DMS 273 (cell line): ENCODE data around the gene CYBC1.

ENCODE experiments used
- DNase-seq: peaks from one replicate; lab custom pipeline; 2025; ENCODE audit not compliant: unreplicated experiment; lab: John Stamatoyannopoulos, UW

Gene CYBC1

DNA sequence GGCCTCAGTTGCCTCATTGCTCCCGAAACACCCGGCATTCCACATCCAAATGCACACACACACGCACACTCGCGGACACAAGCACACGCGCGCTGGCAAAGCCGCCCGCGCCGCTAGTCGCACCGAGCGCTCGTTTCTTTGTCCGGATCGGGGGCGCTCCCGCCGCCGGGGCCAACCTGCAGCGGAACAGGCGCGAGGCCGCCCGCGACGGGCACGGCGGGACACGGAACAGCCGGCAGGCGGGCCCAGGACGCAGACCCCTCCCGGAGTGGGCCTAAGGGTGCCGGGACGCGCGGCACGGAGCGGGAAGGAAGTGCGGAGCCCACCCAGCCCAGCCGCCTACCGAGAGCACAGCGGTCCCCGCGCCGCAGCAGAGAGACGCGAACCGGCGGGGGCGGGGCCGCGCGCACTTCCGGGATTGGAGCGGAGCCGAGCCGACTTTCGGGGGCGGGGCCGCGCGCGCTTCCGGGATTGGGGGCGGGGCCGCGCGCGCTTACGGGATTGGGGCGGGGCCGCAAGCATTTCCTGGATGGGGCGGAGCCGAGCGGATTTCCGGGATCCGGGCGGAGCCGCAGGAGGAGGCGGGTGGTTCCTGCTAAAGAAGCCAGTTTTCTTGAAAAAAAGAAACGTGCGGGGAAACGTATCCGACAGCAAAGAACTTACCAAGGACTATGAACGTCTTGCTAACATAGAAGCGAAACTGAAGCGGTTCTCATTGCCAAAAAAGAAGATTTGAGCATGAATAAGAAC lies at the start of gene CYBC1:
CYBC1 (minus strand) TSS at position 396 of the 750 bp plus-strand sequence. CDS start 1,498 bp downstream, outside the sequence.
- DNase-seq, result peak; percentile 97

GRCh38 chr17:82497483-82498405 lies 47.2 kb upstream of the CYBC1 start:
- peak; percentile 86 for DNase-seq

- peak; percentile 97 for DNase-seq
Measured at GRCh38 chr17:82496529-82497434, 46.2 kb upstream of the CYBC1 start.

GRCh38 chr17:82495844-82496528 lies 45.4 kb upstream of the CYBC1 start:
- DNase-seq, result peak; percentile 38

DNA sequence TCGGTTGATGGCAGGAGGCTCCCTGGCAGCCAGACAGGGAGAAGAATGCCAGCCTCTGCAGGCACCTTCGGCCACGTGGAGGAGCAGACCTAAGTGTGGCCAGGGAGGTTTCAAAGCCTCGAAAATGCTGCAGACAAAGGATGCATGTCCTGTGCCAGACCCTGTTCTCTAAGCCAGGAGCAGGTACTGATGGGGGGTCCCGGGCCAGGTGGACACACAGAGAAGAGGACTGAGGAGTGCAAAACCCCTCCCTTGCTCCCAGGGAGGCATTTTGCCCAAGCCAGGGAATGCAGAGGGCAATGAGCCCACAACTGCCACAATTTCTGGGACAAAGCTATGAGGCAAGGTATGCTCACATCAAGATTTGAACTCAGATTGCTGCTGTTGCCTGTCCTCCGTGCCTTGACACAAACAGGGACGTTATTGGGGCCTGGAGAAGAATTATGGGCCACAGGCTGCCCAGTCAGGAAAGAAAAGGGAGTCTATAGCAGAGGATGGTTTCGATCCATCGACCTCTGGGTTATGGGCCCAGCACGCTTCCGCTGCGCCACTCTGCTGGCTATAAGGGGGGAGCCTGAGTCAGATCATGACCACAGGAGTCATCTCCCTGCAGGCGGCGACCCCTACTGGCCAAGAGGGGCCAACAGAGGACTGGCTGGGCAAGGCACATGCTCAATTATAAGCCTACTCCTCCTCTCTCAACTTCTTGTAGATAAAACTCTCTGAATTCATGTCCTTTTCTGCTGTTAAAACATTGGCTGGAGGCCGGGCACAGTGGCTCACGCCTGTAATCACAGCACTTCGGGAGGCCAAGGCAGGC lies 43.9 kb upstream of the CYBC1 start:
- peak; percentile 95 for DNase-seq

GRCh38 chr17:82493226-82493781 lies 42.8 kb upstream of the CYBC1 start:
- DNase-seq, result no peak

DNA sequence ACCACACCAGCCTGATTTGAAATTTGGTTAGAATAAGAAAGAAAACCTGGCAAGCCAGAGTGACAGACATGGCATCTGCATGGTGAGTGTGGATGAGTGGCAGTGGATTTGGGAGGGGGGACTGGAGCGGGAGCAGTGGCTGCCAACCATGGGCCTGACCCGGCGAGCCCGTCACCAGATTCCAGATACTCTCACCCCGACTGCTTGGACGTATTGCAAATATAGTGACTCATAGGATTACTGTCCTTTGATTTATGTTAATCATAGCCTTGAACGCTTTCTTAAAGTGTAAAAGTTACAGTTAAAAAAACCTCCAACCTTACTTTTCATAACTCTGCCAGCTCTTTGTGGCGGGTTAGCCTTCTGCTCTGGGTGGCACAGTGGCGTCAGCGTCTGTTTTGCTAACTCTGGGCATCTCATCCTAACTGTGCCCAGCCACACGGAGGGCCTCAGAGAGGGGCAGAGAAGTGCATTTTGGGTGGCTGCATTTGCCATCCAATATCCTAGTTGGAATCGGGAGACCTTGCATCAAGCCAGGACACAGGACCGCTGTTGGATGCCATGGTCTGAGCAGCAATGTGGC lies 42.2 kb upstream of the CYBC1 start:
- no peak for DNase-seq

DNA sequence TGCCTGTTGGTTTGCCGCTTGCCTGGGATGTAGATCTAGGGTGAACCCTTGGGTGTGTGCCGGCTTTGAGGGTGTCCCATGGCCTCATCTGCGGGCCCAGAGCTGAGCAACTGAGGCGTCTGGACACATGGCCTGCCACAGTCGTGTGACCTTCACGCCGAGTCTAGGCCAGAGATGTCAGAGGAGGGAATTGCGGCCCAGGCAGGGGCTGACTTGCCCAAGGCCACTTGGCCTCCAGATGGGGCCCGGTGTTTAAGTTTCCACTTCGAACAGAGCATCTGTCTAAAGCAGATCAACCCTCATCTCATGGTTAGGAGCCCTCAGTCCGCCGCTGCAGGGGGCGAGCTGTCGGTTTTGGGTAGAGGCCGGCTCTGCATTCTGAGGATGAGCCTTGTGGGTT lies 41.0 kb upstream of the CYBC1 start:
- peak; percentile 34 for DNase-seq

DNA sequence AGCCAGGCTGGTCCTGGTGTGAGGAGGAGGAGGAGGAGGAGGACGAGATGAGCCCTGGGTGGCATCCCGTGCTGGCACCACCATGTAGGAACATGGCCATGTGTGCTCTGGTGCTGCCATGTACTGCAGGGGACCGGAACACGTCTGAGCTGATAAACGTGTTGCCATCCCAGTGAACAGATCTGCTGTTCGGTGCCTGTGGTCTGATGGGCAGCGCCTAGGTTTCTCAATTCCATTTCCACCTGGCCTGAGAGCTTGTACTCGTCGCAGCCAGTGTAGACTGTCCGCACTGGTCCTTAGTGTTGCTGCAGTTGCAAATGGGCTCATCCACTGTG lies 40.6 kb upstream of the CYBC1 start:
- DNase-seq, result no peak

DNA sequence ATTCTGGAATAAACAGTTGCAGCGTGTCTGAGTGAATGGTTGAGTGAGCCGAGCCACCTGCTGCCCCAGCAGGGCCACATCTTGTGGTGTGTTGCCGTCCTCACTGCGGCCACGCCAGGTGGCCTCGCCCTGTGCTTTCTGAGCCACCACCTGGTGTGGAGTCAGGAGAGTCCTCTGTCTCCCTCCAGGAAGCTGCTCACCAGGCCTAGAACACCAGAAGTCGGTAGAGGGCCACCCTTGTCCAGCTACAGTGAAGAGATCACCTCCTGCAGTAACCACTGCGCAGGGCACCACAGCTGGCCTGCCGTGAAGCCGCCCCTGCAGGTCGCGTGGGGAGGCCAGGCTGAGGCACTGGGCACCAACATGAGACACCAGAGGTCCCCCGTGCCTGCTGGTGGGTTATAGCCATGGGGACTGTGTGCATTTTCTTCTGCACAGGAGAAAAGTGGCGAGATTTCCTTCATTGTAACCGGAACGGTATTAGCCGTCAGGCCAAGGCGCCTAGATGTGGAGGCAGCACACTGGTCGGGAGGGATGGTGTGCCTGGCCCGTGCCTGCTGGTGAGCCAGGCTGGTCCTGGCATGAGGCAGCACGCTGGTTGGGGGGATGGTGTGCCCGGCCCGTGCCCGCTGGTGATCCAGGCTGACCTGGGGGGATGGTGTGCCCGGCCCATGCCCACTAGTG lies 40.1 kb upstream of the CYBC1 start:
- DNase-seq, result peak; percentile 69

GRCh38 chr17:82489851-82490511 lies 39.4 kb upstream of the CYBC1 start:
- no peak for DNase-seq

DNA sequence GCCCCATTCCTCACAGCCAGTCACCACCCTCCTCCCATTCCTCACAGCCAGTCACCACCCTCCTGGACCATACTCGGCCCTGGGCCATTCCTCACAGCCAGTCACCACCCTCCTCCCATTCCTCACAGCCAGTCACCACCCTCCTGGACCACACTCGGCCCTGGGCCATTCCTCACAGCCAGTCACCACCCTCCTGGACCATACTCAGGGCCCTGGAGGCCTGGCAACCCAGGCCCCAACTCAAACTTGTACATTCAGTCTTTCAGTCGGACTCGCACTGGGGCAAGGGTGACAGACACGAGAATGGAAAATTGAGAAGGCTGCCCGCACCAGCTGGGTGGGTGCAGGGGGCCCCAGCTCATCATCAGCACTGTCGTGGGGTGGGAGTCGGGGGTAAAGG lies 38.6 kb upstream of the CYBC1 start:
- DNase-seq, result no peak

DNA sequence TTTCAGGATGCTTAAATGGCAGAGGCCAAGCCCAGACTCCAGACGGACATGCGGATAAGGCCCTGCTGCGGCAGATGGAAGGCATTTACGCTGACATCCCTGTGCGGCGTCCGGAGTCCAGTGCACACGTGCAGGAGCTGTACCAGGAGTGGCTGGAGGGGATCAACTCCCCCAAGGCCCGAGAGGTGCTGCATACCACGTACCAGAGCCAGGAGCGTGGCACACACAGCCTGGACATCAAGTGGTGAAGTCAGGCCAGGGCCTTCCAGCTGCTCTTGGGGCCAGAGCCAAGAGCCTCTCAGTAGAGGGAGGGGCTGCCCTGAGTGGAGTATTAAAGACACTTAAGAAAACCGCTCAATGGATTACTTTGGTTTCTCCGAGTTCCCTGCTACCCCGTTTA lies 37.4 kb upstream of the CYBC1 start:
- DNase-seq, result no peak

- DNase-seq, result no peak
Measured at GRCh38 chr17:82486231-82487094, 35.9 kb upstream of the CYBC1 start.

DNA sequence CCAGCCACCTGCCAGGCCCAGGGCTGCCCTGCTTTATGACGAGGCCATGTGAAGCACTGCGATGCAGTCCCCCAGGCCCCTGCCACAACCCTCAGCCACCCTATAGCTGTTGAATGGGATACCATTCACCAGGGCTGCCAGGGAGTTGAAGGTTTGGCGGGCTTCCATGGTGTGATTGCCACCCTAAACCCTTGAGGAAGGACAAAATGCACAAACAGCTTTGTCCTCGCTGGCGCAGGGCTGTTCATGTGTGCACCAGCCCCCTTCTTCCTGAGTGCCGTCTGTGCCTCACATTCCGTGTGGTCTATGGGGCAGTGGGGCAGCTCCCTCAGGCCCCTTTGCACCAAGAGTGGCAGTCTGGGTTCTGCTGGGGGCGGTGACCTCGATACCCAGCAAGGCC lies 33.3 kb upstream of the CYBC1 start:
- no peak for DNase-seq

DNA sequence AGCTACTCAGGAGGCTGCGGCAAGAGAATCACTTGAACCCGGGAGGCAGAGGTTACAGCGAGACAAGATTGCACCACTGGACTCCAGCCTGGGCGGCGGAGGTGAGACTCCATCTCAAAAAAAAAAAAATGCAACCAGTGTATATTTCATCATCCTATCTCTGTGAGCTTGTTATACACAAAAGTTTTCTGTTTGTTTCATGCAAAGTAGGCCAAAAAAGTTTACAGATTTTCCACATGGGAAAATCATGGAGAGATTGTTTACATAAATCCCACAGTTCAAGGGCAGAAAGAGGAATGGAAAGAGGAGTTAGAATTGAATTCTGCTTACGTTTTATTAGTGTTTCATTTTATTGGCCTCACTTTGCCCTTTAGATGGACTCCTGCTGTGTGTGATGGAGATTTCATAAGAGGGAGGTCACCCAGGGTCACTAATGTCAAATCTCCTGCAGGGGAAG lies 32.7 kb upstream of the CYBC1 start:
- DNase-seq, result no peak

DNA sequence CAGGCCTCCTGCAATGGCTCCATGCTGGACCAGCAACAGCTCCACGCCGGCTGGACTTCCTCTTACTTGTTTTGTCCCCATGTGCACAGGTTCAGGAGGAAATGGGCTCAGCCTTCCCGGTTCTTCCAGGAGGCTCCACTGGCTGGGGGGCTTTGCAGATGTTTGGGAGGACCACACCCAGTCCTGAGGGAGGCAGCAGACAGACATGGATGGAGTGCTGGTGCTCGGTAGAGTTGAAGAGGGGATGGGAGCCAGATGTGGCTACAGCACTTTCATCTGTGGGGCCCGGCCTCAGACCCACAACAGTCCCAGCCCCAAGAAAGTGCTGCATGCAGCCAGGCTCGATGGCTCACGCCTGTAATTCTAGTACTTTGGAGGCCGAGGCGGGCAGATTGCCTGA lies 29.8 kb upstream of the CYBC1 start:
- DNase-seq, result no peak
